SK-N-SH (cell line): ENCODE results near the gene EEF1A2. TPM values are rescaled to one million over a fixed set of nuclear protein-coding genes. Genes with fewer than 3 reads are reported as not detected.

Source experiments
- CTCF ChIA-PET: fragments of 300-600, 350-600 bp; formaldehyde crosslinking; extraction: SDS; loops from one replicate; lab custom pipeline; 2021; lab: Yijun Ruan, JAX
- POLR2A ChIA-PET: fragments of 350-600 bp; sonication (Branson Sonifier 250); formaldehyde crosslinking; extraction: SDS; loops from one replicate; lab custom pipeline; 2020; ENCODE audit warnings: antibody characterized with exemption, inconsistent platforms; lab: Yijun Ruan, JAX
- DNase-seq: peaks from one replicate; pipeline ENCODE4 v3.0.0; 2012
- H2AFZ ChIP-seq: fragments of 200-600 bp; sonication (generic); 2 replicates; pipeline ENCODE4 v1.8.1; 2016; ENCODE audit warnings: antibody characterized with exemption, mild to moderate bottlenecking, low read depth
- H3F3A ChIP-seq: fragments of 200-600 bp; sonication (generic); replicated peaks from 2 replicates; pipeline ENCODE3; 2016; ENCODE audit warnings: antibody characterized with exemption, mild to moderate bottlenecking; ENCODE audit not compliant: insufficient read depth
- H3K27ac ChIP-seq, 2 experiments: fragments of 200-500 bp in 1 of 2; fragments of 200-600 bp in 1 of 2; sonication (Bioruptor generic) in 1 of 2; sonication (generic), shearing (Covaris generic) in 1 of 2; 2 replicates each; pipeline versions ENCODE4 v1.5.1 to v1.6.1; 2014 to 2016; ENCODE audit warnings: low read depth in 2 of 2, inconsistent platforms in 1 of 2, low read length in 1 of 2, mild to moderate bottlenecking in 1 of 2, mixed read lengths in 1 of 2
- H3K27me3 ChIP-seq: fragments of 200-600 bp; sonication (generic), shearing (Covaris generic); 2 replicates; pipeline ENCODE4 v1.6.1; 2016; ENCODE audit warnings: mixed run types; ENCODE audit not compliant: insufficient read depth
- H3K36me3 ChIP-seq, 2 experiments: fragments of 200-500 bp in 1 of 2; fragments of 200-600 bp in 1 of 2; sonication (Bioruptor generic) in 1 of 2; sonication (generic) in 1 of 2; replicated peaks in 1 of 2; 2 replicates each; pipeline versions ENCODE3 to v1.5.1; 2014 to 2016; ENCODE audit warnings: low read length in 1 of 2, mild to moderate bottlenecking in 1 of 2; ENCODE audit not compliant: insufficient read depth in 2 of 2, control insufficient read depth in 1 of 2
- H3K4me1 ChIP-seq, 2 experiments: fragments of 200-500 bp in 1 of 2; fragments of 200-600 bp in 1 of 2; sonication (Bioruptor generic) in 1 of 2; sonication (generic), shearing (Covaris generic) in 1 of 2; 2 replicates each; pipeline versions ENCODE4 v1.5.1 to v1.6.1; 2014 to 2016; ENCODE audit warnings: low read depth in 1 of 2, low read length in 1 of 2, mixed run types in 1 of 2; ENCODE audit not compliant: insufficient read depth in 2 of 2, control insufficient read depth in 1 of 2
- H3K4me2 ChIP-seq: fragments of 200-600 bp; sonication (generic), shearing (Covaris generic); 2 replicates; pipeline ENCODE4 v1.6.1; 2017; ENCODE audit warnings: mixed run types
- H3K4me3 ChIP-seq, 2 experiments: fragments of 200-500 bp in 1 of 2; fragments of 200-600 bp in 1 of 2; sonication (Bioruptor generic) in 1 of 2; sonication (generic), shearing (Covaris generic) in 1 of 2; 2 replicates each; pipeline versions ENCODE4 v1.5.1 to v1.8.1; 2014 to 2016; ENCODE audit warnings: low read depth in 2 of 2, inconsistent platforms in 1 of 2, low read length in 1 of 2, mild to moderate bottlenecking in 1 of 2, mixed read lengths in 1 of 2, moderate library complexity in 1 of 2
- H3K79me2 ChIP-seq: fragments of 200-600 bp; sonication (generic); 2 replicates; pipeline ENCODE4 v1.8.1; 2017; ENCODE audit warnings: mild to moderate bottlenecking; ENCODE audit not compliant: insufficient read depth
- H3K9ac ChIP-seq: fragments of 200-600 bp; sonication (generic); 2 replicates; pipeline ENCODE4 v1.6.1; 2017; ENCODE audit warnings: mixed run types
- H3K9me2 ChIP-seq: fragments of 200-600 bp; sonication (generic); 2 replicates; pipeline ENCODE4 v1.6.1; 2017; ENCODE audit warnings: mixed run types
- H3K9me3 ChIP-seq: fragments of 200-600 bp; sonication (generic); 2 replicates; pipeline ENCODE4 v1.6.1; 2017; ENCODE audit warnings: mixed run types, mild to moderate bottlenecking, moderate library complexity
- H4K20me1 ChIP-seq: fragments of 200-600 bp; sonication (generic); 2 replicates; pipeline ENCODE4 v1.6.1; 2017; ENCODE audit warnings: mild to moderate bottlenecking, mixed run types; ENCODE audit not compliant: insufficient read depth
- GATA2 ChIP-seq: sonication (generic); formaldehyde crosslinking; IDR thresholded peaks from 2 replicates; pipeline ENCODE4 v1.5.0; 2020; ENCODE audit warnings: mild to moderate bottlenecking, missing genetic modification reagents
- IRF3 ChIP-seq: fragments of 150-350 bp; IDR thresholded peaks from 2 replicates; pipeline ENCODE4 v1.6.1; 2016; ENCODE audit warnings: mild to moderate bottlenecking, low read depth, low read length
- NFIC ChIP-seq: IDR thresholded peaks from 2 replicates; pipeline ENCODE4 v1.4.0; 2012; ENCODE audit warnings: borderline replicate concordance
- REST ChIP-seq: IDR thresholded peaks from 2 replicates; pipeline ENCODE4 v1.6.1; 2012; ENCODE audit warnings: mild to moderate bottlenecking, low read depth, low read length, moderate library complexity
- RFX5 ChIP-seq: IDR thresholded peaks from 2 replicates; pipeline ENCODE4 v1.6.1; 2012; ENCODE audit warnings: mild to moderate bottlenecking, improper control_type of control experiment, low read length
- TAF1 ChIP-seq: IDR thresholded peaks from 2 replicates; pipeline ENCODE4 v1.6.1; 2012; ENCODE audit warnings: low read depth, mild to moderate bottlenecking, low read length, moderate library complexity, borderline replicate concordance
- WGBS: methylation state at CpG from one replicate; pipeline ENCODE4 v1.1.6; 2017; ENCODE audit warnings: low lambda C conversion rate; 5-methylcytosine and 5-hydroxymethylcytosine counted together
- polyA plus RNA-seq, 3 experiments: library from polyadenylated mRNA; depleted of rRNA; stranded (reverse); fragments of >200 nt; gene quantifications; 2 replicates each; pipeline ENCODE4 v1.2.3, GENCODE V29; 2012
- TF ChIP-seq, protein P1 (sequence below): IDR thresholded peaks from 2 replicates; pipeline ENCODE4; 2012

The EEF1A2 gene
- polyA plus RNA-seq, 1 of the 3 experiments (the other 2 are of a cell fraction): 16.5 TPM

DNA sequence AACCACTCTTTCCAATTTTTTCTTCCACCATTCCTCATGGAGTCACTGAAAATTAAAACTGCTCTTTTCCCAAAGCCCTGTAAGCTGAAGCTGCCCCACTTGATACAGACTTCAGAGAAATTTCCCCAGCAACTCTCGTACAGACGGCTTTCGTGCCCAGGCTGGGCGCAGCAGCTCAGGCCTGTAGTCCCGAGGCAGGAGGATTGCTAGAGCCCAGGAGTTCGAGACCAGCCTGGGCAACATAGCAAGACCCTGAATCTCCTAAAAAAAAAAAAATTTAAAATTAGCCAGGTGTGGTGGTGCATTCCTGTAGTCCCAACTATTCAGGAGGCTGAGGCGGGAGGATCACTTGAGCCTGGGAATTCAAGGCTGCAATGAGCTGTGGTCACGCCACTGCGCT is 28.3 kb upstream of the EEF1A2 start (continued):
- TF ChIP-seq REST: no peak

GRCh38 chr20:63525971-63526370 is 27.1 kb upstream of the EEF1A2 start:
- Histone ChIP-seq H3K9me2 (no peaks in the 10 kb centered on the region), H3K4me3 (no peak overlapping the region), H3K9ac (no peak overlapping the region), H2AFZ (no peak overlapping the region), H3K4me1 (peaks cover 4 to 13% of the 10 kb centered on the region in 2 experiments; a peak in 3 of 4 replicates), H3F3A (peaks cover 41% of the 10 kb centered on the region), H3K27ac (no peak overlapping the region), H3K79me2 (peaks cover 22% of the 10 kb centered on the region), H3K4me2 (no peak overlapping the region), H3K9me3 (no peaks in the 10 kb centered on the region), H3K36me3 (peaks cover 13 to 19% of the 10 kb centered on the region in 2 experiments), H3K27me3 (no peaks in the 10 kb centered on the region), H4K20me1 (peaks cover 42% of the 10 kb centered on the region)
- WGBS: 31% methylated on average over 2 of the region's 2 CpGs
- CTCF ChIA-PET: interaction anchor here (1.2 kb wide), 1 partner anchor 29 kb away, joined by 4 read pairs; no protein-coding TSS in a partner anchor
- TF ChIP-seq NFIC (no peak), RFX5 (no peak), TAF1 (no peak), IRF3 (no peak)
- TF ChIP-seq, protein P1, sequence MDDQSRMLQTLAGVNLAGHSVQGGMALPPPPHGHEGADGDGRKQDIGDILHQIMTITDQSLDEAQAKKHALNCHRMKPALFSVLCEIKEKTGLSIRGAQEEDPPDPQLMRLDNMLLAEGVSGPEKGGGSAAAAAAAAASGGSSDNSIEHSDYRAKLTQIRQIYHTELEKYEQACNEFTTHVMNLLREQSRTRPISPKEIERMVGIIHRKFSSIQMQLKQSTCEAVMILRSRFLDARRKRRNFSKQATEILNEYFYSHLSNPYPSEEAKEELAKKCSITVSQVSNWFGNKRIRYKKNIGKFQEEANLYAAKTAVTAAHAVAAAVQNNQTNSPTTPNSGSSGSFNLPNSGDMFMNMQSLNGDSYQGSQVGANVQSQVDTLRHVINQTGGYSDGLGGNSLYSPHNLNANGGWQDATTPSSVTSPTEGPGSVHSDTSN: no peak
- no peak for DNase-seq
- POLR2A ChIA-PET: no interaction called here

GRCh38 chr20:63525185-63525584 is 26.3 kb upstream of the EEF1A2 start:
- H3K27me3 ChIP-seq: no peaks in the 10 kb centered on the region
- H3F3A ChIP-seq: peaks cover 41% of the 10 kb centered on the region
- 81% methylated on average over 2 of the region's 3 CpGs for WGBS
- peaks cover 42% of the 10 kb centered on the region for H4K20me1 ChIP-seq
- peaks cover 22% of the 10 kb centered on the region for H3K79me2 ChIP-seq
- no peak overlapping the region for H3K27ac ChIP-seq
- no peak for TF ChIP-seq GATA2 (CRISPR knock-in tag)
- TF ChIP-seq, protein P1: 0 out of 2 replicates have a peak, but pooled peaks have one; percentile 5
- peaks cover 4 to 13% of the 10 kb centered on the region in 2 experiments; a peak in 3 of 4 replicates for H3K4me1 ChIP-seq
- ChIA-PET POLR2A (interaction anchor here (1.0 kb wide), 1 partner anchor 11 kb away, joined by 3 read pairs; no protein-coding TSS in a partner anchor), CTCF (interaction anchor here (1.2 to 8.7 kb wide), 2 partner anchors 12 to 29 kb away, joined by 4 to 82 read pairs; partner anchors contain the start of gene PTK6)
- no peaks in the 10 kb centered on the region for H3K9me3 ChIP-seq
- no peaks in the 10 kb centered on the region for H3K9me2 ChIP-seq
- no peak for DNase-seq
- H3K4me2 ChIP-seq: no peak overlapping the region
- peaks cover 13 to 19% of the 10 kb centered on the region in 2 experiments for H3K36me3 ChIP-seq
- no peak overlapping the region for H3K9ac ChIP-seq
- no peak overlapping the region for H3K4me3 ChIP-seq
- H2AFZ ChIP-seq: no peak overlapping the region
